B cell (primary cell): ENCODE results near the gene SGCD.

Experiments
- EZH2 ChIP-seq: IDR thresholded peaks from 2 replicates; pipeline ENCODE4 v1.6.1; 2012; ENCODE audit warnings: borderline replicate concordance, low read depth, mild to moderate bottlenecking, moderate library complexity, low read length; ENCODE audit not compliant: insufficient read depth, poor library complexity, severe bottlenecking
- TF ChIP-seq, protein P1 (sequence below): fragments of 200-600 bp; IDR thresholded peaks from one replicate; pipeline ENCODE4 v1.8.0; 2022; ENCODE audit warnings: antibody characterized with exemption, mild to moderate bottlenecking

GRCh38 chr5:156699147-156699546 is 372.2 kb downstream of the SGCD start:
- TF ChIP-seq, protein P1, sequence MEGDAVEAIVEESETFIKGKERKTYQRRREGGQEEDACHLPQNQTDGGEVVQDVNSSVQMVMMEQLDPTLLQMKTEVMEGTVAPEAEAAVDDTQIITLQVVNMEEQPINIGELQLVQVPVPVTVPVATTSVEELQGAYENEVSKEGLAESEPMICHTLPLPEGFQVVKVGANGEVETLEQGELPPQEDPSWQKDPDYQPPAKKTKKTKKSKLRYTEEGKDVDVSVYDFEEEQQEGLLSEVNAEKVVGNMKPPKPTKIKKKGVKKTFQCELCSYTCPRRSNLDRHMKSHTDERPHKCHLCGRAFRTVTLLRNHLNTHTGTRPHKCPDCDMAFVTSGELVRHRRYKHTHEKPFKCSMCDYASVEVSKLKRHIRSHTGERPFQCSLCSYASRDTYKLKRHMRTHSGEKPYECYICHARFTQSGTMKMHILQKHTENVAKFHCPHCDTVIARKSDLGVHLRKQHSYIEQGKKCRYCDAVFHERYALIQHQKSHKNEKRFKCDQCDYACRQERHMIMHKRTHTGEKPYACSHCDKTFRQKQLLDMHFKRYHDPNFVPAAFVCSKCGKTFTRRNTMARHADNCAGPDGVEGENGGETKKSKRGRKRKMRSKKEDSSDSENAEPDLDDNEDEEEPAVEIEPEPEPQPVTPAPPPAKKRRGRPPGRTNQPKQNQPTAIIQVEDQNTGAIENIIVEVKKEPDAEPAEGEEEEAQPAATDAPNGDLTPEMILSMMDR: no peak
- no peak for TF ChIP-seq EZH2
